IPS-11a (cell line): ENCODE results near the gene DLX3.

Source experiments
- H3K4me3 ChIP-seq: one replicate; pipeline ENCODE4 v1.5.1; 2013; ENCODE audit warnings: low read depth, low read length, control low read depth

DLX3 gene

DNA sequence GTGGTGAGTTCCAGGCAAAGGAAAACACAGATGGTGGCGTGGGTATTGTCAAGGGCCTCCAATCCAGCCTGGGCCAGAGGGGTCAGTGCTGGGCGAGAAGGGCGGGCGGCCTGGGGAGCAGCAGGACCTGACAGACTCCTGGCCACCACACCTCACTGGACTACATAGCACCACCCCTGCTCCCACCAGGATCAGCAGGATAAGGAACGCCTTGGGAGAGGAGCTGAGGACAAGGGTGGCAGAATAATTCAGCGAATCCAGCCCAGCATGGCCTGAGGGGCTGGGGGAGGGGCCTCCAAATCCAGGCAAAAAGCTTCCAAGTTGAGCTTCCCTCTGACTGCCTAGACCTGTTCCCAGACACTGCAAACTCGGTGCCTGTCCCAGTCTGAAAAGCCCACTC, 19.5 kb downstream of the DLX3 start:
- H3K4me3 ChIP-seq, result no peak overlapping the region

DNA sequence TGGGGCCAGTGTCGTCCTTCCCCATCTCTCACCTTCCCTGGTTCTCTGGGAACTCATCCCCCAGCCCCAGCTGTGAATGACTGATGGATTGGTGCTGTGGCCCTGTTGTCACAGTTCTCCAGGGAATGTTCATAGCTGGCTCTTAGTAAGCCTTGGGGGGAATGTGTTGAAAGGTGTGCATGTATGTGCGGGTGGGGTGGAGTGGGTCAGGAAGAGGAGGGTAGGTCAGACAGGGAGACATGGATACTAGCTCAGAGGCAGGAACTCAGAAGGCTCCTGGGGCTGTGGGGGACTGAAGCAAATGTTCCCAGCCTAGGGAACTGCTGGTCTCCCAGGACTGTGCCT, 21.8 kb downstream of the DLX3 start:
- H3K4me3 ChIP-seq, result no peak overlapping the region

DNA sequence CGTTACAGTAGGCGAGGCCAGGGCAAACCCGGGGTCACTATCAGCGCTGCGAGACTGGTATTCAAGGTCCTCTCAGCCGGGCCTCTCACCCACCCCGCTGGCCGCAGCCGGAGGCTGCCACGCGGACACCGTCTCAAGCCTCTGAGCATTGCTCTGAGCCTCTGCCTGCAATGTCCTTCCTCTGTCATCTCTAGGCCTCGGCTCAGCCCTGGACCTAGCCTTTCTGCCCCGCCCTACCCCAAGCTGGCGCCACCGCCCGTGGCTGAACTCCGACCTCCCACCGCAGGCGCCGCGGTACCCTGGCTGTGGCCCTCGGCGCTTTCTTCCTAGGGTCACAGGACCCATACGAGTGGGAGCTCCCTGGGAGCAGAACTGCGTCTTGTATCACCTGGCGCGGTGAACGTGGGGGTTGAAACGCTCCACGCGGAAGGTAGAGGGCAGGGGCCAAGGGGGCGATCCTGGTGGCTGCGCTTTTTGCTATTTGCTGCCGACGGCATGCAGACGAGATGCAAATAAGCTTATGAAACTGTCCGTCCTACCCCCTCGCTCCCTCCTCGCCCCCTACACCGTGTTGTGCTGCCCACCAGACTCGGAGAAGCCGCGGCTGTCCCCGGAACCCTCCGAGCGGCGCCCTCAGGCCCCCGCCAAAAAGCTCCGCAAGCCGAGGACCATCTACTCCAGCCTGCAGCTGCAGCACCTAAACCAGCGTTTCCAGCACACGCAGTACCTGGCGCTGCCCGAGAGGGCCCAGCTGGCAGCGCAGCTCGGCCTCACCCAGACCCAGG, 22.3 kb downstream of the DLX3 start:
- H3K4me3 ChIP-seq, result no peak overlapping the region

GRCh38 chr17:49971848-49972485, 23.1 kb downstream of the DLX3 start:
- no peak overlapping the region for H3K4me3 ChIP-seq

DNA sequence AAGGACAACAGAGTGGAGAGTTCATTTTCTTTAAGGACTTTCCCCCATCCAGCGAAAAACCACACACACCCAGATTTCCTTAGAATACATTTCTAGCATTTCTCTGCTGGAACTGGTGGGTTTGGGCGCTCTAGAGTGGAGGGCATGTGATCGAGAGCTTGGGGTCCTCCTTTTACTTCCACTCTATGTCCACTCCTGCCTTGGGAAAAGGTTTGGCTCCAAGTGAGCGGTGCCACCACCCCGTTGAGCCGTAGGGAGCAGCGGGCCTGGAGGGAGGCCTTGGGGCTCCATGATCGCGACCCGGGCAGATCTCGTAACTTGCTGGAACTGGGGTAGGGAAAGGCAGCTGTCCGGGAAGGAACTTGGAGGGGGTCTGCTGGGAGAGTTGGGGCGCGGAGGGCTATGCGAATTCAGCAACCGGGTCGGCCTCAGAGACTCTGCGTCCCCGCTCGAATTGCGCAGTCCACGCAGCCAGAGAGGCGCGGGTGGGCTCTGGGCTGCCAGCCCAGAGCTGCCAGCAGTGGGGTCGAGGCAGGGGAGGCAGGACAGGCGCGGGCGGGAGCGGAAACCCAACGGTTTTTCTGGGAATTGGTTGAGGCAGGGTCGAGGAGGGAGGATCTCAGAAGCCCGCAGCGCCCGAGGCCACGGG, 23.7 kb downstream of the DLX3 start:
- no peak overlapping the region for H3K4me3 ChIP-seq

- H3K4me3 ChIP-seq, result no peak overlapping the region
These were observed 24.5 kb downstream of the DLX3 start for GRCh38 chr17:49970498-49970897.

GRCh38 chr17:49969795-49970389, 25.1 kb downstream of the DLX3 start:
- peak overlapping the region; percentile 17 for H3K4me3 ChIP-seq

GRCh38 chr17:49969134-49969759, 25.8 kb downstream of the DLX3 start, which contains the start of gene DLX4:
TSS of gene DLX4 (plus strand) at chr17:49969190. CDS start at chr17:49969469, 279 bp downstream.
- H3K4me3 ChIP-seq, result peak within 1 kb of the TSS; percentile 50

GRCh38 chr17:49968405-49969133, 26.5 kb downstream of the DLX3 start:
- peak overlapping the region; percentile 50 for H3K4me3 ChIP-seq

DNA sequence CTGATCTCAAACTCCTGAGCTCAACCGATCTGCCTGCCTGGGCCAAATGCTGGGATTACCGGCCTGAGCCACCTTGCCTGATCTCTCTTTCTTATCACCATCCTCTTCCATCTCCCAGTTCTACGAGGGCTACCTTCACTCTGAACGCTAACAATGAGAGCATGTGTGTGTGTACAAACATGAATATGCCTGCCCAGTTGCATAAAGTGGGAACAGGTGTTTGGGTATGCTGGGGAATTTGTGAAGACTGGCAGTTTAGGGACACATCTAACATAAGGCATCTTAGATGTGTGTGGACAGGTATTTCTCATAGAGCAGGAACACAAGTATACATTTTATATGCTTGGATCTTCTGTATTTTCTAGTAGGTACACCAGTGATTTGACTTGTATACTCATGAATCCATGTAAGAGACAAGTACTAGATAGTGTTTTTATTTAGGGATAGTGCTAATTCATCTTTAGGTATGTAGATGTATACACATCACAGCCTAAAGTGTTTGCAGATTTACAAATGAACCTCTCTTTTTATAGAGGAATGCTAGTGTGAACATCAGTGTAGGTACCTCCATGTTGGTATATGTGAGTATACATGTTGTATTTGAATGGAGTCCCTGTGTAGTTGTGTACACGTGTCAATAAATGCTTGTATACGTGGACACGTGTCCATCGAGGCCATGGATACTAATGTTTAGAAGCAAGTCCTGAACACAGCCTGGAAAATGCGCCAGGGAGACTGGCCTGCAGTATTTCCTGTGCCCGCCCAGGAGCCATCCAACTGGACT, 27.2 kb downstream of the DLX3 start:
- H3K4me3 ChIP-seq, result peak overlapping the region; percentile 50

DNA sequence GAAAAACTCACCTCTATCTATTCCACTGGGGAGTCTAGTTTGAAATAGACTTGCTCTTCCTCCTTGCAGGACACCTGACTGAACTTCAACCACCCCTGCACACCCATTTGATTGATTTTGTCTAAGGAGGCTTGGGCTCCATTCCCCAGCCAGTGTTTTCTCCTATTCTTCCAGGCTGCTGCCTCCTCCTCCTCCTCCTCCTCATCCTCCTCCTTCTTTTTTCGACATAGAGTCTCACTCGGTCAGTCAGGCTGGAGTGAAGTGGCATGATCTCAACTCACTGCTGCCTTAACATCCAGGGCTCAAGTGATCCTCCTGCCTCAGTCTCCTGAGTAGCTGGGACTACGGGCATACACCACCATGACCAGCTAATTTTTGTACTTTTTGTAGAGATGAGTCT, 27.8 kb downstream of the DLX3 start:
- no peak overlapping the region for H3K4me3 ChIP-seq

- no peak overlapping the region for H3K4me3 ChIP-seq
These were observed 28.3 kb downstream of the DLX3 start for GRCh38 chr17:49966767-49967166.

GRCh38 chr17:49965524-49965909, 29.5 kb downstream of the DLX3 start:
- no peak overlapping the region for H3K4me3 ChIP-seq

DNA sequence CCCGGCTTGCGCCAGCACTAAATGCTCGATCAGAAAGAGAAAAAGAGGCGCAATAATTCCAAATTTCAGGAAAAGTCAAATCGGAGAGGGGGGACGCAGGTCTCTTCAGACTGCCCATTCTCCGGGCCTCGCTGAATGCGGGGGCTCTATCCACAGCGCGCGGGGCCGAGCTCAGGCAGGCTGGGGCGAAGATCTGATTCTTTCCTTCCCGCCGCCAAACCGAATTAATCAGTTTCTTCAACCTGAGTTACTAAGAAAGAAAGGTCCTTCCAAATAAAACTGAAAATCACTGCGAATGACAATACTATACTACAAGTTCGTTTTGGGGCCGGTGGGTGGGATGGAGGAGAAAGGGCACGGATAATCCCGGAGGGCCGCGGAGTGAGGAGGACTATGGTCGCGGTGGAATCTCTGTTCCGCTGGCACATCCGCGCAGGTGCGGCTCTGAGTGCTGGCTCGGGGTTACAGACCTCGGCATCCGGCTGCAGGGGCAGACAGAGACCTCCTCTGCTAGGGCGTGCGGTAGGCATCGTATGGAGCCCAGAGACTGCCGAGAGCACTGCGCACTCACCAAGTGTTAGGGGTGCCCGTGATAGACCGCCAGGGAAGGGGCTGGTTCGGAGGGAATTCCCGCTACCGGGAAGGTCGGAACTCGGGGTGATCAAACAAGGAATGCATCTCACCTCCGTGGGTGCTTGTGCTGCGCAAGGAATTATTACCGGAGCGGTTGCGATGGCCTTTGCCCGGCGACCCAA, 30.1 kb downstream of the DLX3 start:
- H3K4me3 ChIP-seq, result no peak overlapping the region

- no peak overlapping the region for H3K4me3 ChIP-seq
These were observed 30.7 kb downstream of the DLX3 start for GRCh38 chr17:49964303-49964768.

DNA sequence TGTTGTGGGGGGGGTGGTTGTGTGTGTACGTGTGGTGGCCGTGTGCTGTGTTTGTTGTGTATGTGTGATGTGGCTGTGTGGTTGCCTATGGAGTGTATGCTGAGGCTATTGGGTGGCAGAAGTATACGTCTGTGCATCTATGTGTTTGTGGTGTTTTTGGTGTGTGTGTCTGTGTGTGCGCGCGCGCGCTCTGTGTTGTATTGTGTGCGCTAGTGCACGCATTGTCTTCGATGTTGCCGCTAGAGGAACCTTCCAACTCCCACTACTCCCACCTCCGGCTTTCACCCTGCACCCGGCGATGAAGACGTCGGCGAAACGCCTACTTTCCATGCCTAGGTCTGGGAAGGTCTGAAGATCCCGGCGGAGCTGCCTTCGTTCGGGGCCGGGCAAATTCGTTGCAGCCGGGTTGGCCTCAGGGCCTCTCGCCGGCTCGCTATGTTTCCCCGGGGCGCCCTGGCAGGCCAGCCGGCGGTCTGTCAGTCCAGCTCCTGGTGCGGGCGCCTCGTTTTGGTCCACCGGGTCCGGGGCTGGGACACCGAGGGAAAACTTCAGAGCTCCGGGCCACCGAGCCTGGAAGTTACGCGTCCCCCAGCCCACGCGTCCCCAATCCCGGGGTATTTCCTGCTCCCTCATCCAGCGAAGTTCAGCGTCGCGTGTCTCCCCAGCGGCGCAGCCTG, 31.3 kb downstream of the DLX3 start:
- H3K4me3 ChIP-seq, result no peak overlapping the region

DNA sequence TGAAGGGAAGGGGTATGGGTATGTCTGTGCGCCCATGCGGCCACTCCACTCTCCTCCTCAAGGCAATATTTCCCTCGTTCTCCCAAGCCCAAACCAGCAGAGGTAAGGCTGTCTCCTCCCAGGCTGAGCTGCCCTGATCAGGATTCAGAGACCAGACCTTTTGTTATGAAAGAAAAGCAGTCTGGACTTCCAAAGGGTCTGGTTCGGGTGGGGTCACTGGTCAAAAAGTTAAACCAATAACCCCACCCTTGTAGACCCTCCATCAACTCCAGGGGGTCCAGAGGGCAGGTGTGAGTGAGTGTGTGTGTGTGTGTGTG, 31.8 kb downstream of the DLX3 start:
- no peak overlapping the region for H3K4me3 ChIP-seq

DNA sequence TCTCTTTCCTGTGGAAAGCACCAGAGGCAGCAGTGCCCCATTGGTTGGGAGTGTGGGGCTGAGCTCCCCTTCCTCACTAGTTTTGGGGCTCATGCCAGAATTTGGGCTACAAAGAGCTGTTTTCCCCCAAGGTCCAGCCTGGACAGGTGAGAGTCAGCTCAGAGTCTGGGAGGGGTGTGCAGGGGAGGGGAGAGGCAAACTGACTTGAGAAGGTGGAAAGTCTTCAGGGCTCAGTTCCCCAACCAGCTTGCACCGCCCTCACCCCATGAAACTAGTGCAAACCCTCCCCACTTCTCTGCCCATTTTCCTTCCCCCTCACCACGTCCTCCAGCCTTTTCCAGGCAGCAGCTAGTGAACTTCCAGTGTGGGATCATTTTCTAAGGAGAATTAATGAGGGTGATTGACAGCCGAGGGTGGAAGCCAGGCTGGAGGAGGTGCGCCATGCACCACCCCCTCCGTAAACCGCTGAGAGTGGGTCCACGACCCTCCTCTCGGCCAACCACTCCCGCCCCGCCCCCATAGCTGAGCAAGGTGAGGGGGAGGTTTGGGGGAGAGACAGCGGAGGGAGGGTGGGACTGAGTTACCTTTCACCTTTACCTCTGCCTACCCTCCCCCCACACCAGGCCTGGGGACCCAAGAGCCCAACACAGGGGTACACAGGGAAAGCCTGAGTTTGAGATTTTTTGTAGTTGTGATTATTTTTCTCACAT, 32.3 kb downstream of the DLX3 start:
- no peak overlapping the region for H3K4me3 ChIP-seq
